ENCODE results near the gene WDR90.
A peak's percentile ranks its signal among the peaks of the same experiment; 100 is the strongest.

Gene WDR90

DNA sequence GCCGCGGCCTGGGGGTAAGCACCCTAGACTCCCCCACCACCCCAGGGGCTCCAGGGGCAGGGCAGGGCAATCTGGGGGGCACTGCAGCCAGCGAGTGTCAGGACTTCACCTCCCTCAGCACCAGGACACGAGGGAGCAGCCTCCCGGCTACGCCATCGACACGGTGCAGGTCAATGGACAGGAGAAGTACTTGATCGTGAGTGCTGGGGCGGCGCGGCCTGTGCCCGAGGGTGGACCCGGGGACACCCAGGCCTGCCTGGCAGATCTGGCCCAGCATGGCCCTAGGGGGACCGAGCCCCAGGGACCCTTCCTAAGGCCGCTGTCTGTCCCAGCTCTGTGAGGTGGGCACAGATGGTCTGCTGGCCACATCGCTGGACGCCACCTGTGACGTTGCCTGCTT is 23.2 kb downstream of the WDR90 start:
- Mint-ChIP-seq H3K9me3 (no peaks in the 10 kb centered on the region), H3K4me3 (no peak overlapping the region), H3K36me3 (ENCODE audit: low read depth) (peaks cover 16% of the 10 kb centered on the region), H3K27me3 (no peaks in the 10 kb centered on the region), H3K27ac (no peak overlapping the region), H3K4me1 (ENCODE audit: low read depth) (peaks cover 18% of the 10 kb centered on the region)

DNA sequence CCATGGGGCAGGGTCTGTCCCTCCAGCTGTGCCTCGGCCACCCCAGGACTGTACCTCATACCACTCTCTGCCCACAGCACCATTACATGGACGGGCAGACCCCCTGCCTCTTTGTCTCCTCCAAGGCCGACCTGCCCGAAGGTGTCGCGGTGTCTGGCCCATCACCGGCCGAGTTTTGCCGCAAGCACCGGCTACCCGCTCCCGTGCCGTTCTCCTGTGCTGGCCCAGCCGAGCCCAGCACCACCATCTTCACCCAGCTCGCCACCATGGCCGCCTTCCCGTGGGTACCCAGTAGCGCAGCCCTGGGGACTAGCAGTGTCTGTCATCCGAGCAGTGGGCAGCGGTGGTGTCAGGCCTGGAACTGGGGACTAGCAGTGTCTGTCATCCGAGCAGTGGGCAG is 23.7 kb downstream of the WDR90 start:
- H3K36me3 Mint-ChIP-seq (ENCODE audit: low read depth) = peaks cover 16% of the 10 kb centered on the region
- no peak overlapping the region for H3K4me3 Mint-ChIP-seq
- no peak overlapping the region for H3K27ac Mint-ChIP-seq
- no peaks in the 10 kb centered on the region for H3K27me3 Mint-ChIP-seq
- no peaks in the 10 kb centered on the region for H3K9me3 Mint-ChIP-seq
- peaks cover 14% of the 10 kb centered on the region for H3K4me1 Mint-ChIP-seq (ENCODE audit: low read depth)

DNA sequence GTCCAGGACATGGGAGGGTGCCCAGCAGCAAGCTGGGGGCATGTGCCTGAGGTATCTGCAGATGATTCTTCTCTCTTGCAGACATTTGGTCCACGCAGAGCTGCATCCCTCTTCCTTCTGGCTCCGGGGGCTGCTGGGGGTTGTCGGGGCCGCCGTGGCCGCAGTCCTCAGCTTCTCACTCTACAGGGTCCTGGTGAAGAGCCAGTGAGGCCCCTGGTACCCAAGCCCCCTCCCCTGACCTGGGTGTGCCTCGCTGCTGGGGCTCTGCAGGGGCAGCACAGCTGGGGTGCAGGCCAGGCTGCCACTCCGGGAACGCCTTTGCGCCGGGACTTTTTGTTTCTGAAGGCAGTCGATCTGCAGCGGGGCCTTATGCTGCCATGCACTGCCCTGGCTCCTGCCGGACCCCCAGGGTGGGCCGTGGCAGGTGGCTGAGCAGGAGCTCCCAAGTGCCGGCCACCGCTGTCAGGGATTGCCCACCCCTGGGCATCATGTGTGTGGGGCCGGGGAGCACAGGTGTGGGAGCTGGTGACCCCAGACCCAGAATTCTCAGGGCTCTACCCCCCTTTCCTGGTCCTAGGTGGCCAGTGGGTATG is 24.3 kb downstream of the WDR90 start:
- peaks cover 14% of the 10 kb centered on the region for H3K4me1 Mint-ChIP-seq (ENCODE audit: low read depth)
- H3K27ac Mint-ChIP-seq = no peak overlapping the region
- peaks cover 16% of the 10 kb centered on the region for H3K36me3 Mint-ChIP-seq (ENCODE audit: low read depth)
- H3K27me3 Mint-ChIP-seq = no peaks in the 10 kb centered on the region
- no peaks in the 10 kb centered on the region for H3K9me3 Mint-ChIP-seq
- no peak overlapping the region for H3K4me3 Mint-ChIP-seq

DNA sequence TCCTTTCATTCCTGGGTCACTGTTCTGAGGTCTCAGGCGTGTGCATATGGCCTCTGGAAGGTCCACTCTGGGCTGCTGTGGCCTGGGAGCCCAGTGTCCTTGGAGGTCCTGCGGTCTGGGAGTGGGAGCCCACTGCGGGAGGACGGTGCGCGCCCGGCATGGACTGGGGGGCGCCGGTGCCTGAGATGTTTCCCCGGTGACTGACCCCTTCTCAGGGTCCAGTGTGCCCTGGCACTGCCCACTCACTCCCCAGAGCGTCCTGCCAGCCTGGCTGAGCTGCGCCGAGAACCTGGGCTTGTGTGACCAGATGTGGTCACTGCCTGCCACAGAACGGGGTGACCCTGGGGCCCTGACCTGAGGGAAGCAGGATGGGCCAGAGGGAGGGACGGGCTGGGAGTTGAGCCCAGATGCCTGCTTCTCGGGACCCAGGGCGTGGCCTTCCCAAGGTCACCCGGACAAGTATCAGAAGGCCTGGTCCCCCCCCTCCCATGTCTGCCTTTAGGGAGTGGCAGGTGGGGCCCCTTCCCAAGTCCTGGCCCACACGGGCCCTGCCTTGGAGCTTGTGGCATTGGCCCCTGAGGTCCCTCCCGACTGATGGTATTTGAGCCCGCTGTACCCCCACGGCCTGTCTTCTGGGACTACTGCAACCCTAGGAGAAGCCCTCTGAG is 25.2 kb downstream of the WDR90 start:
- H3K27ac Mint-ChIP-seq = no peak overlapping the region
- H3K4me3 Mint-ChIP-seq = no peak overlapping the region
- H3K36me3 Mint-ChIP-seq (ENCODE audit: low read depth) = peaks cover 16% of the 10 kb centered on the region
- H3K27me3 Mint-ChIP-seq = no peaks in the 10 kb centered on the region
- H3K4me1 Mint-ChIP-seq (ENCODE audit: low read depth) = peaks cover 10% of the 10 kb centered on the region
- H3K9me3 Mint-ChIP-seq = no peaks in the 10 kb centered on the region

DNA sequence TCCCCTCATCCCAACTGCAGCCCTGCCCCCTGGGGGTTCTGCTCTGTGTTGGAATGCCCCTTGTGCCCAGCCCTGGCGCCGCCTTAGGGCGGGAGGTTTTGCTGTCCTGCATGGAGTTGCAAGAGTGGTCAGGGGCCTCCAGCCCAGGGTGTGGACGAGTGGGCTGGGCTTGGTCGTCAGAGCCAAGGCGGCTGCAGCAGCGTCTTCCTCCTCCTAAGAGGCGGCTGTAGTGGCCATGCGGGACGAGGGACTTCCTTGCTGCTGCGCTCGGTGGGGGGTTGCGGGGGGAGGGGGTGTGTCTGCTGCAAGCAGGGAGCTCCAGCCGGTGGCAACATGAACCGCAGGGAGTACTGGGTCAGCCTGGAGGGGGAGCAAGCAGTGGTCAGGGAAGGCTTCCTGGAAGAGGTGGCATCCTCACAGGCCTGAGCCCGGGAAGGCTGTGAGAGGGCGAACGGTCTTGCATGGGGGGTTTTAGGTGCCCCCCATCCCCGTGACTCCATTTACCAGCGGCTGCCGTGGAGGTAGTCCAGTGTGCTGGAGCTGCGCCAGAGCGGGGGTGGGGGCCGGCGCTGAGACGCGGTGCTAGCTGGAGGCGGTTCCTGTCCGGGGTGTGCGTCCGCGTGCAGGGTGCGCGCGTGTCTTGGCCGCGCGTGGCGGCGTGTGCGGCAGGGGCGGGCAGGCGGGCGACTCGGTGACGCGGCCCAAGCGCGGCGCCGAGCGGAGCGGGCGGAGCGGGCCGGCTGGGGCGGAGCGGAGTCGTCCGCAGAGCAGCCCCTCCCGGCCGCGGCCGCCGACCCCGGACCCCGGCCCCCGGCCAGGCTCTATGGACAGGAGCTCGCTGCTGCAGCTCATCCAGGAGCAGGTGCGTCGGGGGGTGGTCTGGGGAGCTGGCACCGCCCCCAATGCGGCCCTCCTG is 26.1 kb downstream of the WDR90 start, which contains the start of gene RHBDL1:
Gene RHBDL1 (plus strand): TSS at position 704 of the 916 bp plus-strand sequence. CDS start 120 bp downstream, at position 824.
- Mint-ChIP-seq H3K36me3 (ENCODE audit: low read depth) (peaks cover 11% of the 10 kb centered on the region), H3K4me3 (no peak within 1 kb of the TSS), H3K27ac (no peak within 1 kb of the TSS), H3K4me1 (ENCODE audit: low read depth) (peaks cover 8% of the 10 kb centered on the region), H3K27me3 (no peaks in the 10 kb centered on the region), H3K9me3 (no peaks in the 10 kb centered on the region)

- Mint-ChIP-seq H3K36me3 (ENCODE audit: low read depth) (peaks cover 10% of the 10 kb centered on the region), H3K9me3 (no peaks in the 10 kb centered on the region), H3K27me3 (no peaks in the 10 kb centered on the region), H3K4me1 (ENCODE audit: low read depth) (peaks cover 9% of the 10 kb centered on the region), H3K27ac (no peak overlapping the region), H3K4me3 (no peak overlapping the region)
Measured at GRCh38 chr16:675884-676564, 26.9 kb downstream of the WDR90 start.

GRCh38 chr16:676565-676902 is 27.4 kb downstream of the WDR90 start:
- Mint-ChIP-seq H3K4me3 (no peak overlapping the region), H3K4me1 (ENCODE audit: low read depth) (peaks cover 14% of the 10 kb centered on the region), H3K27me3 (no peaks in the 10 kb centered on the region), H3K9me3 (no peaks in the 10 kb centered on the region), H3K27ac (no peak overlapping the region), H3K36me3 (ENCODE audit: low read depth) (peaks cover 13% of the 10 kb centered on the region)

DNA sequence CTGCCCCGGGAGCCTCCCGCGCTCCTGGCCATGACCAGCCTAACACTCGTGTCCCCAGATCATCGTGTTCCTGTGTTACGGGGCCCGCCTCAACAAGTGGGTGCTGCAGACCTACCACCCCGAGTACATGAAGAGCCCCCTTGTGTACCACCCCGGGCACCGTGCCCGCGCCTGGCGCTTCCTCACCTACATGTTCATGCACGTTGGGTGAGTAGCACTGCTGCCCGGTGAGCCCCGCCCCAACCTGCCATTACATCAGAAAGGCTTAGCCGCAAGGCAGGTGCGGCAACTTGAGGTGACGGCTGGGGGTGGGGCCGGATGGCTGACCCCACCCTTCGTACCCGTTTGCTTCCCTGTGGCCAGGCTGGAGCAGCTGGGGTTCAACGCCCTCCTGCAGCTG is 27.7 kb downstream of the WDR90 start:
- no peak overlapping the region for H3K27ac Mint-ChIP-seq
- H3K4me3 Mint-ChIP-seq = no peak overlapping the region
- H3K27me3 Mint-ChIP-seq = no peaks in the 10 kb centered on the region
- H3K36me3 Mint-ChIP-seq (ENCODE audit: low read depth) = peaks cover 17% of the 10 kb centered on the region
- H3K9me3 Mint-ChIP-seq = no peaks in the 10 kb centered on the region
- peaks cover 18% of the 10 kb centered on the region for H3K4me1 Mint-ChIP-seq (ENCODE audit: low read depth)

DNA sequence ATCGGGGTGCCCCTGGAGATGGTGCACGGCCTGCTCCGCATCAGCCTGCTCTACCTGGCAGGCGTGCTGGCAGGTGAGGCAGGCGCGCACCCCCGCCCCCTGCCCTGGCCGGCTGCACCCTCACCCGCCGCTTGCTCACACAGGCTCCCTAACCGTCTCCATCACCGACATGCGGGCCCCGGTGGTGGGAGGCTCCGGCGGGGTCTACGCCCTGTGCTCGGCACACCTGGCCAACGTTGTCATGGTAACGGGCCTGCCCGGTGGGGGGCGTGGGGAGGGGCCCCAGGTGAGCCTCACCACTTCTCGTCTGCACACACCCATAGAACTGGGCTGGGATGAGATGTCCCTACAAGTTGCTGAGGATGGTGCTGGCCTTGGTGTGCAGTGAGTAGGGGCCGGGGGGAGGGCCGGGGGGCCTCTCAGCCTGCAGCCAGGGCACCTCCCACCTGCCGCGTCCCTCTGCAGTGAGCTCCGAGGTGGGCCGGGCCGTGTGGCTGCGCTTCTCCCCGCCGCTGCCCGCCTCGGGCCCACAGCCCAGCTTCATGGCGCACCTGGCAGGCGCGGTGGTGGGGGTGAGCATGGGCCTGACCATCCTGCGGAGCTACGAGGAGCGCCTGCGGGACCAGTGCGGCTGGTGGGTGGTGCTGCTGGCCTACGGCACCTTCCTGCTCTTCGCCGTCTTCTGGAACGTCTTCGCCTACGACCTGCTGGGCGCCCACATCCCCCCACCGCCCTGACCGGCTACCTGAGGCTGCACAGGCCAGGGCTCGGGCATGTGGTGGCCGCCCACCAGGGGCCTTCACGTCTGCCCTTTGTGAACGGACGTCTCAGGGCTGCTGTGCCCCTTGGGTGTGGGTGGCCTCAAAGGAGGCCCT is 28.4 kb downstream of the WDR90 start:
- Mint-ChIP-seq H3K4me3 (no peak overlapping the region), H3K27ac (no peak overlapping the region), H3K4me1 (ENCODE audit: low read depth) (peaks cover 24% of the 10 kb centered on the region), H3K27me3 (no peaks in the 10 kb centered on the region), H3K36me3 (ENCODE audit: low read depth) (peaks cover 23% of the 10 kb centered on the region), H3K9me3 (no peaks in the 10 kb centered on the region)

GRCh38 chr16:678209-678857 is 29.2 kb downstream of the WDR90 start:
- H3K4me3 Mint-ChIP-seq = no peak overlapping the region
- no peak overlapping the region for H3K27ac Mint-ChIP-seq

GRCh38 chr16:678858-679813 is 30.0 kb downstream of the WDR90 start:
- Mint-ChIP-seq H3K4me3 (peak overlapping the region; percentile 78), H3K27me3 (no peaks in the 10 kb centered on the region), H3K36me3 (ENCODE audit: low read depth) (peaks cover 21% of the 10 kb centered on the region), H3K27ac (peak overlapping the region; percentile 55), H3K9me3 (no peaks in the 10 kb centered on the region), H3K4me1 (ENCODE audit: low read depth) (peaks cover 33% of the 10 kb centered on the region)

More at GRCh38 chr16:678209-678857, 29.2 kb downstream of the WDR90 start:
- H3K4me1 Mint-ChIP-seq (ENCODE audit: low read depth) = peaks cover 32% of the 10 kb centered on the region
- no peaks in the 10 kb centered on the region for H3K27me3 Mint-ChIP-seq
- H3K9me3 Mint-ChIP-seq = no peaks in the 10 kb centered on the region
- peaks cover 21% of the 10 kb centered on the region for H3K36me3 Mint-ChIP-seq (ENCODE audit: low read depth)

- Mint-ChIP-seq H3K27ac (peak within 1 kb of the TSS; percentile 88), H3K36me3 (ENCODE audit: low read depth) (peaks cover 21% of the 10 kb centered on the region), H3K4me1 (ENCODE audit: low read depth) (peaks cover 34% of the 10 kb centered on the region), H3K27me3 (no peaks in the 10 kb centered on the region), H3K4me3 (peak within 1 kb of the TSS; percentile 85), H3K9me3 (no peaks in the 10 kb centered on the region)
Measured at GRCh38 chr16:679814-680624, 30.9 kb downstream of the WDR90 start, which contains the start of gene STUB1. TSS of gene STUB1 (plus strand) at chr16:680410. CDS start at chr16:680526, 116 bp downstream.

Measured in stimulated activated naive CD8-positive, alpha-beta T cell treated with anti-CD3 and anti-CD28 coated beads, Interleukin-15, Interleukin-2, amounts not matched to agents 100 ng/mL and 50 ng/mL, for 24 hours (primary cell).